Activated CD4-positive, CD25-positive, alpha-beta regulatory T cell (primary cell): ENCODE data around the gene SHISA7.

Experiments used
- DNase-seq, 4 experiments: peaks; one replicate each; lab custom pipeline; 2025; lab: John Stamatoyannopoulos, UW

SHISA7 gene

DNA sequence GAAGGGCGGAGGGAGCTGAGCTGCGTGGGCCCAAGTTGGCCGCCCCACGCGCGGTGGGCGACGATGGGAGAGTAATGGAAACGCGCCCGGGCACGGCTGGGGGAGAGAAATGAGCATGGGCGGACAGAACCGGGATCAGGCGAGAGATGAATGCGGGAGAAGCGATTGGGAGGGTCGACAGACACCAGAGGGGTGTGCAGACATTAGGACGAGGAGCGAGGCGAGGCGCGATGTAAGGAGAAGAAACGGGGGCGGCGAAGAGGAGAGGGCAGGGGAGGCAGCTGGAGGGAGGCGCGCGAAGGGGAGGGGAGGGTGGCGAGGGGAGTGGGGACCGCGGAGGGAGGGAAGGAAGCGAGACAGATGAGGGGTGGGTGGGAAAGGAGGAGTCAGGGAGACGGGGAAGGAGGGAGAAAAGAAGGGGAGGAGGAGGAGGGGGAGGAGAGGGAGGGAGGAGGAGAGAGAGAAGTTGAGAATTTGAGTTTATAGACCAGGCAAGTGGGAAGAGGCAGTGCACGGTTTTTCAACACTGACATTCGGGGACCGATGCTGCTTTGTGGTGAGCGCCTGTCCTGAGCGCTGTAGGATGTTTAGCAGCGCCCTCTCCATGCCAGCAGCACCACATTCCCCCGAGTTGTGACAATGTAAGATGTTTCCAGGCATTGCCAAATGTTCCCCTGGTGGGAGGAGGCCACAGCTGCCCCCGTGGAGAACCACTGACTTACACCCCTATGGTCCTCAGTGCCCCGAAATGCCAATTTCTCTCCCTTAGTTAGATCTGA lies at the start of gene SHISA7:
SHISA7 (minus strand) TSS at position 256 of the 779 bp plus-strand sequence. CDS start 437 bp downstream, outside the sequence.
- DNase-seq, result no peak

DNA sequence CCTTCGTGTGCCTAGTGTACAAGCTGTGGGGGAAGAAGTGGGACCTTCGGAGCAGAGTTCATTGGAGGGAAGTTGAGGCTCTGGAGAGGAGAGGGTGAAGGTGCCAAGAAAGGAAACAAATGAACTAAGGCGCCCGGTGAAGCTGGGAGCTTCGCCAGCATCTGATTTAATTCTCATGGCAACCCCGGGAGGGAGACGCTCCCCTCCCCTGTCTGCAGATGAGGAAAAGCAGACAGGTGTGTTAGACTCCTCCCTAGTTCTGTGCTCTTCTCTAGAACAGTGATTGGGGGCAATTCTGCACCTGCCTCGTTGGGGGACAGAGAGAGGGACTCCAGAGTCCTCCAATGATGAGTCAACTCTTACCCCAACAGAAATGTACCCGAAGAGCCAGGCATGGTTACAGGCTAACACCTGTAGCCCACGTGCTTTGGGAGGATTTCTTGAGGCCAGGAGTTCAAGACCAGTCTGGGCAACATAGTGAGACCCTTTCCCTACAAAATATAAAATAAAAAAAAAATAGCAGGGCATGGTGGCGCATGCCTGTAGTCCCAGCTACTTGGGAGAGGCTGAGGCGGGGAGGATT lies 49.4 kb upstream of the SHISA7 start:
- no peak for DNase-seq

DNA sequence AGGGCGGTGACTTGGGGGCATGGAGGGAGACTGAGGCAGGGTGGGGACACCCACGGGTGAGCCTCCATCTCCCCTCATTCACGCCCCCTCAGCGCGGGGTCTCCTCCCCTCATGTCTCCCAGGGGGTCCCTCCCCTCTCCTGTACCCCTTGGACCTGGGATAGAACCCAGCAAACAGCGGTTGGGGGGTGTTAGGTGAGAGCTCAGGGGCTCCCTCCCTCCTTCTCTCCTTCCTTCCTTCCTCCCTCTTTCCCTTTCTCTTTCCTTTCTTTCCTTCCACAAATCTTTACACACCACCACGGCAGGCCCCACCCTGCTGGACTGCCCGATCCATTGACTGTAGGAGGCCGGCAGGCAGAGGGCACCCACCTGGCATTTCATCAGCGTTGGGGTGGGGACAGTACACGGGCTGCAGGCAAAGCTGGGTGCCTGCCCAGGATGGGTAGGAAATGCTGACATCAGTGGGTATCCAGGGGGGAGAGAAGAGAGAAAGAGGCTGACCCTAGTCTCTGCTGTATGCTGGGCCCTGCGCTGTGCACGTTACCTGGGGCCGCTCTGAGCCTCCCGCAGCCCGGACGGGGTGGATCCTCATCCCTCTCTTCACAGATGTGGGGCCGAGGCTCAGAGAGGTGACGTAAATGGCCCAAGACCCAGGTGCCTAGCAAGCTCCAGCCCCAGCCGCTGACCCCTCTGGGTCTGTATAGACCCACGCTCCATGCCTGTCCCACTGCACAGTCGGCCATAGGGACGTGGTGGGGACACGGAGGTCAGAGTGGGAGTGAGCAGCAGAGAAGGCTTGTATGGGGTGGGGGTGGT lies 48.7 kb upstream of the SHISA7 start:
- no peak for DNase-seq

DNA sequence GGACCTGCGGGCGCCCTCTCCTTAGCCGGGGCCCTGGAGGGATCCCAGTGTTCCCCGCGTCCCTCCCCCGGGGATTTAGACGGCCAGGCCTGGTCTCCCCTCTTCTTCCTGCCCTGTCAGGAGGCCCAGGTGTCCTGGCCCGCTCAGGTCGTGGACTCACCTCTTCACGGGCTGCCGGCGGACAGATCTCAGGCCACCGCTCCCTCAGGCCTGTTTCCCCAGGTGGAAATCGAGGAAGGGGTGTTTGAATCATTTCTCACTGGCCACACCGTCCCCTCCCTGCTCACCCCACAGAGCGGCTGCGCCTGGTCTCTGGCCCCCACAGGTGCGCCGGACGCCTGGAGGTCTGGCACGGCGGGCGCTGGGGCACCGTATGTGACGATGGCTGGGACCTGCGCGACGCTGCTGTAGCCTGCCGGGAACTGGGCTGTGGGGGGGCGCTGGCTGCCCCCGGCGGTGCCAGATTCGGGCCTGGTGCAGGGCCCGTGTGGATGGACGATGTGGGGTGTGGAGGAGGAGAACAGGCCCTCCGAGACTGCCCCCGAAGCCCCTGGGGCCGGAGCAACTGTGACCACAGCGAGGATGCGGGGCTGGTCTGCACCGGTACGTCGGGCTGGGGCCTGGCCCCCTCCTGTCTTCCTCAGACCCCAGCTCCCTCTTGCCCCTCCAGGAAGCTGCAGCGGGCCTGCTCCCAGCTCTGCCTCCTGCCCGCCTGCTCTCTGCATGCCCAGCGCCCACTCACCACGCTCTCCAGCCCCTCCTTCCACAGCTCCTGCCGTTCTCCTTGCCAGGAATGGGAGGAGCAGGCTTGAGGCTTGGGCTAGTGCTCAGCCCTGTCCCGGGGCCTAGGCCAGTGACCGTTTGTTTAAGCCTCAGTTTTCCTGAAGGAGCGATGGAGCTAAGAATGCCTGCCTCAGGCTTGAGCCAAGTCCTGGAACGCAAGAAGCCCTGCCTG lies 47.7 kb upstream of the SHISA7 start:
- DNase-seq, result no peak

DNA sequence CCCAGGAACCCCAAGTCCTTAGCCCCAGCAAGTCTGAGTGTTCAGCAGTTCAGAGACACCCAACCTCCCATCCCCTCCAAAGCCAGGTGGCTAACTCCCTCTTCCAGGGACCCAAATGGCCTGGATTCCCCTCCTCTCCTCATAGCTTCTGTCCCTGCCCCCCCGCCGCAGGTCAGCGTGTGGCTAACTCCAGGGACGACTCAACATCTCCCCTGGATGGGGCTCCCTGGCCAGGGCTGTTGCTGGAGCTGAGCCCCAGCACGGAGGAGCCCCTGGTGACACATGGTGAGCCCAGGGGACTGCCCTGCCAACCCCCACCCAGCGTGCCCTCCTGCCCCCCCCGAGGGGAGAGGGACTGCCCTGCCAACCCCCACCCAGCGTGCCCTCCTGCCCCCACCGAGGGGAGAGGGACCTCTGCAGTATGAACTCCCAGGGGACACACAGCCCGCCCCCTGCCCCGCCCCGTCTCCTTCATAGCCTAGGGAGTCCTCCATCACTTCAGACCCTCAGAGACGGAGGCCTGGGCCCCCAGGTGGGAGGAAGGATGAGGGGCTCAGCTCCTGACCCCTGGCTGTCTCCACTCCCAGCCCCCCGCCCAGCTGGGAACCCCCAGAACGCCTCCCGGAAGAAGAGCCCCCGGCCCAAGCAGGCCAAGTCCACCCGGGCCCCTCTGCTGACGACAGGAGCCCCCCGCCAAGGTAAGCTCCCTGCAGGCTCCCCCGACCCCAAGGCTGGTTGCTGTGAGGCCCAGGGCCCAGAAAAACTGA lies 46.8 kb upstream of the SHISA7 start:
- DNase-seq, result no peak

DNA sequence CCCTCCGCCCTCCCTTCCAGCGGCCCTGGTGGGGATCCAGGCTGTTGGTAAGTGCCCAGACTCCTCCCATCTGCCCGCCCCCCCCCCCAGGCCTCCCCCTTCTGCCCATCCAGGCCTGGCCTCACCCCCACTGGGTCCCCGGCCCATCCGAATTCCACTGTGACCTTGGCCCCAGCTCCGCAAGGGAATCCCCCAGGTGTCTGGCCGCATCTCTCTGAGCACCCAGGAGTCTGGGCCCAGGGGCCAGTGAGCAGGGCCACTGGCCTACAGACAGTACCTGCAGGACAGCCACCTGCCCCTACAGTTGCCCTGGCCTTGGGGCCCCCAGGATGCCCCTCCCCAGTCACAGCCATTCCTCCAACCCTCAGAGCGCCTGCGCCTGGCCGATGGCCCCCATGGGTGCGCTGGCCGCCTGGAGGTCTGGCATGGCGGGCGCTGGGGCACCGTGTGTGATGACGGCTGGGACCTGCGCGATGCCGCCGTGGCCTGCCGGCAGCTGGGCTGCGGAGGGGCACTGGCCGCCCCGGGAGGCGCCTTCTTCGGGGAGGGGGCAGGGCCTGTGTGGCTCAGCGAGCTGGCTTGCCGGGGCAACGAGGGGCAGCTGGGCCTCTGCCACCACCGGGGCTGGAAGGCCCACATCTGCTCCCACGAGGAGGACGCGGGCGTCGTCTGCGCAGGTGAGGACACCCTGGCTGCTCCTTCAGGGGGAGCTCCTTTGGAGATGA lies 46.0 kb upstream of the SHISA7 start:
- DNase-seq, result no peak

DNA sequence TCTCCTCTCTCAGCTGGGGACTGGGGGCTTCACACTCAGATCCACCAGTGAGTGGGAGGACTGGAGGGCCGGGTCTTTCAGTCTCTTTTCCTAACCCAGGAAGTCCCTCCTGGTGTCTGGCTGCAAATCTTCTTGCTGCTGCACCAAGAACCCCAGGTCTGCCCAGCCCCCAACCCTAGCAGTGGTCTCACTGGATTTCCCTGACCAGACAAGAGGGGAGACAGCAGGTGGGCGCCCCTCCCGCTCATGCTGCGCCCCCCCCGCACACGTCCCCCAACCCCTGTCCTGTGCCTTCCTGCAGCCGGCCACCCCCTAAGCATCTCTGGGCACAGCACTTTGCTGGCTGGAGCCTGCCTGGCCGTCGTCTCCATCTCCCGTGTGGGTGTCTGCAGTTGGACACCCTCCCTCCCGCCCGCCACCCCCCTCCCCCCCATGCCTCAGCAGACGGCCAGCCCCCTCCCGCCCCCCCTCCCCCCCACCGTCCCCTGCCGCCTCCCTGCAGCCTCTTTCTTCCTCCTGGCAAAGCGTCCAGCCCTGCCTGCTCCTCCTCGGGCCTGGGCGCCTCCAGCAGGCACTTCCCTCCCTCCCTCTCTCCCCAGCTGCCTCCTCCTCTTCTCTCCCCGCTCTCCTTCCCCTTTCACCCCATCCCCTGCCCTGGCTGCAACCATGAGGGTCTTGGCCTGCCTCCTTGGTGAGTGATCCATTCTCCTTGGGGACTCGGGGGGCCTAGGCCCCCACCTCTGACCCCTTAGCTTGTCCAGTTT lies 45.0 kb upstream of the SHISA7 start, which contains the start of gene SSC5D:
SSC5D (plus strand) TSS at position 513 of the 764 bp plus-strand sequence; CDS start at position 667, 154 bp downstream.
- no peak for DNase-seq

DNA sequence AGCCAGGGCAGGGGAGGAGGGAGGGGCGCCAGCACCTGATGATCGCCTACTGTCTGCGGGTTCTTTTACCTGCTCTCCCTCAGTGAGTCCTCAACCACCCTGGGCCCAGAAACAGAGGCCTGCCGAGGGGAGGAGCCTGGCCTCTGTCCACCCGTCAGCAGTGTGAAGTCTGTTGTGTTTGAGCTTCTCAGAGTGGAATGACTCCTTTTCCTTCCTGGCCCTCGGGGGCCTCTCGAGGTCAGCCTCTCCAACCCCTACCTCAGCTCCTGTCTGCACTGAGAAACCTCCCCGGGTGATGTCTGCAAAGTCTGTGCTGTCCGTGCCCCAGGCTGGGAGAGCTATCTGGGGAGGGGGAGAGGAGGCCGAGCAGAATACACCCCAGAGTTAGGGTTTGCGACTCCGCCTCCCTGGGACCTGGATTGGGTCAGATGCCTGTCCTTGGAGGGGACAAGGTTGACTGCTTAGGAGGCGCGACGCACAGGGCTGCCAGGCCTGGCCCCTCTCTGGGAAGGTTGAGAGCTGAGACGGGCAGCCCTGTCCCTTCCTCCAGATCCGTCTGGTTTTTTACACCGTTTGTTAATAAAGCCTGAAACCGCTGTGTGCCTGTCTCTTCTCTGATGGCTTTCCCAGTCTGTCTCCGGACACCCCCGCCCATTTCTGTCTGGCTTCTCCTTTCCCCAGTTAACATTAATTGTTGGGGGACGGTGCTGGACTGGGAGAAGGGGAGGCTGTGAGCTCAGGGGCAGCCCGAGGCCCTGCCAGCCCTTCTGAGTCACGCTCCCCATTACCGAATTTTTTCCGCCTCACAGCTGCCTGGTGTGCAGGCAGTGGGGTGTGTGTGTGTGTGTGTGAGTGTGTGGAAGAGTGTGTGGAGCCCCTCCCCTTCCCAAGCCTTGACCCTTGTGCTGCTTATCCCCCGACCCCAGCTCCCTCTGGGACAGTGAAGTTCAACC lies 44.1 kb upstream of the SHISA7 start:
- peak in 1 of 4 experiments; percentile 10 for DNase-seq

DNA sequence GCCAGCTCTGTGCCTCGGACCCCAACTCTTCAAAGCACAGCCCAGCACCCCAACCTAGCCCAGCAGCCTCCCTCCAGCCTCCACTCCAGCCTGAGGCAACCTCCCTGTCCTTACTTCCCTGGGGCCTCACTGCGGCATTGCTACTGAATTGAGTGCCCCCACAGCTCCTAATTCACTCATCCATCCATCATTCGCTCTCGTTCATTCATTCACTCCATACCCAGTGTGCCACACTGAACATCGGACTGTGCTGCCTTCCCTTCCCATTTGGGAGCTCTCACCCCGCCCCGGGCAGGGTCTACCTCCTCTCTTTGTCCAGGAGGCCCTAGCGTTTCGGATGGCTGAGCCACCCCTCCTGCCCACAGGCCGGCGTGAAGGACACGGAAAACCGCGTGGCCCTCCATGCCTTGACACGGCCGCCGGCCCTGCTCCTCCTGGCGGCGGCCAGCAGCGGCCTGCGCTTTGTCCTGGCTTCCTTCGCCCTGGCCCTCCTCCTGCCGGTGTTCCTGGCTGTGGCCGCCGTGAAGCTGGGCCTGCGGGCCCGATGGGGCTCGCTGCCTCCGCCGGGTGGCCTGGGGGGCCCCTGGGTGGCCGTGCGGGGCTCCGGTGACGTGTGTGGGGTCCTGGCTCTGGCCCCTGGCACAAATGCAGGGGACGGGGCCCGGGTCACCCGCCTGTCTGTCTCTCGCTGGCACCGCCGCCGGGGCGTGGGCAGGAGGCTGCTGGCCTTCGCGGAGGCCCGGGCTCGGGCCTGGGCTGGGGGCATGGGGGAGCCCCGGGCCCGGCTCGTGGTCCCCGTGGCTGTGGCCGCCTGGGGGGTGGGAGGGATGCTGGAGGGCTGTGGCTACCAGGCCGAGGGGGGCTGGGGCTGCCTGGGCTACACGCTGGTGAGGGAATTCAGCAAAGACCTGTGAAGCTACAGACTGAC lies 43.2 kb upstream of the SHISA7 start:
- DNase-seq, result no peak

DNA sequence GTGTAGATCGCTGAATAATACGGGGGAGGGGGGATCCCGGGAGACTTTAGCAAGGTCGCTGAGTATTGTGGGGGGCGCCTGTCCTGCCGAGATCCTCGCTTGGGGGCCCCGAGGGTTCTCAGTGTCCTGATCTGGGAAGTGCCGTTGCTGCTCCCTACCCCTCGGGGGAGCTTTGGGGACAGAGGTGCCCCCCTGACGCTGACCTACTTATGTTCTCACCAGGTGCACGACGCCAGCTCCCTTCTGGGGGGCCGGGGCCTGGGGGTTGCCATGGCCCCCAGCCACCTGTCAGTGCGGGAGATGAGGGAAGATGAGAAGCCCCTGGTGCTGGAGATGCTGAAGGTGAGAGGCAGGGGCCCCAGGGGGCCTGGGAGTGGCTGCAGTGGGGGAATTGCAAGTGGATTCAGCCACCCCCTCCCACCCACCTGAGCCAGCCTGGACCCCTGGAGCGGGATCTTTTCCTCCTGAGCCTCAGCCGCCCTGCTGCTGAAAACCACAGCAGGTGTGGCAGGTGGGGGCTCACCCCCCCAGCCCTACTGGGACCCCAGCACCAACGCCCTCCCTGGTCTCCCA lies 42.4 kb upstream of the SHISA7 start:
- no peak for DNase-seq

DNA sequence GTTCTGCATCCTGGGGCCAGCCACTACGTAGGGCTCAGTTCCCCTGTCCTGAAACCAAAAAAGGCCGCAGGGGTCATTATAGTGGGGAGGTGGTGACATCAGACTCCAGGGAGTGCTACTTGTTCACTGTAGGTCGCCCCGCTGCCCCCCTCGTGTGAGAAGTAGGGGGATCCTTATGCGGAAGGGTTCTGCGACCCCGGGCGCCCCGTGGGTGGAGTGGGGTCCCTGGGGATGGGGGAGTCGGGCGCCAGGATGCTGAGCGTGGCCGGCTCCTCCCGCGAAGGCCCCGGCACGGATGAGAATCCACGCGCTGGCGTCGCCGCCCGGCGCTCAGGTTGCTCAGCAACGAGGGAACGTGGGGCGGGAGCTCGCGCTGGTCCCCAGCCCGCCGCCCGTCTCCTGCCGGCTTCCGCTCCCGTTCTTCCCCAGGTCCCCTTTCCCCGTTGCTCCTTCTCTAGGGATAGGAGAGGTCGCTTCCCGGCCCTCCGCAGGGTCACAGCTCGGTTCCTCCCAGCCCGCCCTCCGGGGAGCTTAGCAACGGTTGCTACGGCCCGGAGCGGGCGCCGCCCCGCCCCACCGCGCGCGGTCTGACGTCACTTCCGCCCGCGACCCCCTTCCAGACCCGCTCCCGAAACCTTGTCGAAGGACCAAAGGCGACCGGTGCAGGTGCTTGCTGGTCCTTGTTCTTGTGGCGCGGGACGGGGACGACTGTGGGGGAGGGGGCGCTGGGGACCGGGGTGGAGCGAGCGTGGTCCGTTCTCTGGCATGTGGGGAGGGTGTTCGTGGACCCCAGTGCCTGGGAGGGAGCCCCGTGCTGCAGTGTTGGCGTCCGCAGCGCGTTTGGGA lies 41.7 kb upstream of the SHISA7 start, which contains the start of gene NAT14:
NAT14 (plus strand) TSS at position 596 of the 846 bp plus-strand sequence. CDS start 521 bp downstream, outside the sequence.
- DNase-seq, result peak; percentile 26 to 51 (median 34)

DNA sequence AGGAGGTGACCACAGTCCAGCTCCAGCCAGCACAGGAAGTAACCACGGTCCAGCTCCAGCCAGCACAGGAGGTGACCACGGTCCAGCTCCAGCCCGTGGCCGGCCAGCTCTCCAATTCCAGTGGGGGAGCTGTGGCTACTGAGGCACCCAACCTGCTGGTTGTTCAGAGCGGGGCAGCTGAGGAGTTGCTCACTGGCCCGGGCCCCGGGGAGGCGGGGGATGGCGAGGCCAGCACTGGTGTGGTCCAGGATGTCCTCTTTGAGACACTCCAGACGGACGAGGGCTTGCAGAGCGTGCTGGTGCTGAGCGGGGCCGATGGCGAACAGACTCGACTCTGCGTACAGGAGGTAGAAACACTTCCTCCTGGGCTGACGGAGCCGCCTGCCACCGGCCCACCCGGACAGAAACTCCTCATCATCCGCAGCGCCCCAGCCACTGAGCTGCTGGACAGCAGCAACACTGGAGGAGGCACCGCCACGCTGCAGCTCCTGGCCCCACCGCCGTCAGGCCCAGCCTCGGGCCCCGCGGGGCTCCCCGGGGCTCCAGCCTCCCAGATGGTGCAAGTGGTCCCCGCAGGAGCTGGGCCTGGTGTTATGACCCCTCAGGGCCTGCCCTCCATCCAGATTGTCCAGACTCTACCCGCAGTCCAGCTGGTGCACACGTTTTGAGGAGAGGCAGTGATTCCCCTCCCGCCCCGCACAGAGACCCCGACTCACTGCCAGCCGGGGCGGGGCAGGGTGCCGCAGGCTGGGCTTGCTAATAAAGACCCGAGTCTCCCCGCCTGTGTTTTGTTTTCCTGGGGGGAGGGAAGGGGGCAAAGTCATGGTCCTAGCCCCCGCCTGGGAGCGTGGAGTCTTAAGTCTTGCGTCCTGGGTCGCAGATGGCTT lies 40.8 kb upstream of the SHISA7 start:
- DNase-seq, result no peak

DNA sequence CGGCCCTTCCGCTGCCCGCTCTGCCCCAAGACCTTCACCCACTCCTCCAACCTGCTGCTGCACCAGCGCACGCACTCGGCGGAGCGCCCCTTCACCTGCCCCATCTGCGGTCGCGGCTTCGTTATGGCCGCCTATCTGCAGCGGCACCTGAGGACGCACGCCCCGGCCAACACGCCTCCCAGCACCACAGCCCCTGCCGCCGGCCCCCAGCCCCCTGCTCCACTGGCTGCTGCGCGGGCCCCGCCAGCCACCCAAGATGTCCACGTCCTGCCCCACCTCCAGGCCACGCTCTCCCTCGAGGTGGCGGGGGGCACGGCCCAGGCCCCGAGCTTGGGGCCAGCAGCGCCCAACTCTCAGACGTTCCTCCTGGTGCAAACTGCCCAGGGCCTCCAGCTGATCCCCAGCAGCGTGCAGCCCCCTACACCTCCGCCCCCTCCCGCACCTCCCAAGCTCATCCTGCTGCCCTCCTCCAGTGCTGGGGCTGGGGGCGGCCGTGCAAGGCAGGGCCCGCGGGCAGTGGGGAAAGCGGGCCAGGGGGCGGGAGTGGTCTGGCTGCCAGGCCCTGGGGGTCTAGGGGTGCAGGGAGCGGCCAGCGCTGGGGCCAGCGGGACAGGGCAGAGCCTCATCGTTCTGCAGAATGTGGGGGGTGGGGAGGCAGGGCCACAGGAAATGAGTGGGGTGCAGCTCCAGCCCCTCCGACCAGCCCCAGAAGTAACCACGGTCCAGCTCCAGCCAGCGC lies 40.0 kb upstream of the SHISA7 start:
- no peak for DNase-seq
